ENCODE measurements around the gene PDXDC1. TPM values are rescaled to one million over a fixed set of nuclear protein-coding genes. Genes with fewer than 3 reads are reported as not detected.
"Not testable (repeated sequence)": the region's sequence is repeated elsewhere in the genome, so short reads cannot be mapped to it uniquely, and the experiment has no call there.

The PDXDC1 gene
- polyA plus RNA-seq, 1 donor from 2014 or later, result 31.7 TPM

- H3K27ac Mint-ChIP-seq, H3K4me3 Mint-ChIP-seq, H3K27me3 Mint-ChIP-seq, H3K9me3 Mint-ChIP-seq, H3K4me1 Mint-ChIP-seq, H3K36me3 Mint-ChIP-seq: not testable (repeated sequence)
Observed at GRCh38 chr16:15135483-15136360, 160.9 kb downstream of the PDXDC1 start.

DNA sequence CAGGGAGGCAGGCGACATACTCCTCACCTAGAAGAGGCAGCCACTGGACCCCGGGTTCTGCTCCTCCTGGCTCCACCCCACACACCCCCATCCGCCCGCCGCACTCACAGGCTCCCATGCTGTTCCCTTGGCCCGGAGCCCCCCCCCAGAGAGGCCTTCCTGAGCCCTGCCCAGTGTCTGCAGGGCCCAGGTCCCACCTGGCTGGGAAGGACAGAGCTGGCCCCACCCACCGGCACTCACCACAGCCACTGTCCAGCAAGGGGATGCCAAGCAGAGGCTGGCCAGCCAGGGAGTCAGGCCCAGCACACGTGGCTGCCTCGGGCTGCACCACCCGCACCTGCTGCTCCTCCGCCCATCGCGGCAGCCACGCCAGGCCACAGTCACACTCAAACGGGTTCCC is 162.7 kb downstream of the PDXDC1 start:
- H3K36me3 Mint-ChIP-seq, H3K27me3 Mint-ChIP-seq, H3K4me1 Mint-ChIP-seq, H3K4me3 Mint-ChIP-seq, H3K27ac Mint-ChIP-seq, H3K9me3 Mint-ChIP-seq: not testable (repeated sequence)

DNA sequence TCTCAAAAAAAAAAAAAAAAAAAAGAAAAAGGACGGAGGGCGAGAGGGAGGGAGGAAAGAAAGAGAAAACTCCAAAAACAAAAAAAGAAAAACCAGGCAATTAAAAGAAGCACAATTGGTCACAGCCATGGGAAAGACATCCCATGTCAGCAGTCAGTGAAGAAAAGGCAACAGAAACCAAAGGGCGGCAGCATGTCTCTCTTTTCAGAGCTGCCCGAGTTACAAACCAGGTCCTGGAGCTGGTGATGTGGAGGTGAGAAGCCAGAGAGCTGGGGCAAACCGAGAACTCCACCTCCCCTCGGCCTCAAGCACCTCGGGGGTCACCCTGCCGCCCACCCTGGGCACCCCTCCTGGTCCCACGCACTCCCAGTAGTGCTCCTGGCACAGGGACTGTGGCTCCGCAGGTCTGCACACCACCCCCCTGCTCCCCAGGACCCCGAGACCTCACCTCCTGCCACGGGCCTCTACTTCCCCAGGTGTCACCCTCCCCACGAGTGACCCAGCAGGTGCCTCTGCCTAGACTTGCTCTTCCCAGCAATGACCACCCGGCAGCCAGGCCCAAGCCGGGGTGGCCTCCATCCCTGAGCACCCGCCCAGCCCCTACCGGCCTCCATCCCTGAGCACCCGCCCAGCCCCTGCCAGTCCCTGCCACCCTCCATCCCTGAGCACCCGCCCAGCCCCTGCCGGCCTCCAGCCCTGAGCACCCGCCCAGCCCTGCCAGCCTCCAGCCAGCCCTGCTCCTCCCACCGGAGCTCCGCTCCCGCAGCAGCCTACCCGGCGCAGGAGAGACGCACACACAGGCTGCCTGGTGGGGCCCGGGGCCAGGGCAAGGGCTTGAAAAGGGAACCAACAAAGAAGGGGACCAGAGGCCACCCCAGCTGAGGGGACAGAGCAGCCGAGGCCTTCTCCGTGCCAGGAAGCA is 165.9 kb downstream of the PDXDC1 start:
- H3K36me3 Mint-ChIP-seq, H3K9me3 Mint-ChIP-seq, H3K4me1 Mint-ChIP-seq, H3K27me3 Mint-ChIP-seq, H3K4me3 Mint-ChIP-seq, H3K27ac Mint-ChIP-seq: not testable (repeated sequence)

DNA sequence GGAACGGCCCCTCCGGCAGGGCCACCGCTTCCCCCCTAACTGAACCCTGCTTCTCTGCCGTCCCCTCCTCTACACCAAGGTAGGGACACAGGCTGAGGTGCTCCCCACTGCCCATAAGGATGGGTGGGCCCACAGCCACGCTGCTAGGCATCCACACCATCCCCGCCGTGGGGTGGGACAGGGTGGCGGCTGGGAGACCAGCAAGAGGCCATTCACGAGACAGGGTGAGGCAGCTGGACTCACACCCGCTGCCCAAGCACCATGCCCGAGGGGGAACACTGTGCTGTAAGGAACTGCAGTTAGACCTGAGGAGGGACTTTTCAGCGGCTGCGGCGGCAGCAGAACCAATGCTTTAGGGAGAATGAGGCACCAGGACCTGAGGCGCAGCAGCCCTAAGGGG is 166.8 kb downstream of the PDXDC1 start:
- H3K27me3 Mint-ChIP-seq, result no peaks in the 10 kb centered on the region
- no peaks in the 10 kb centered on the region for H3K9me3 Mint-ChIP-seq
- no peaks in the 10 kb centered on the region for H3K36me3 Mint-ChIP-seq
- H3K4me3 Mint-ChIP-seq, result no peak overlapping the region
- H3K27ac Mint-ChIP-seq, result no peak overlapping the region
- peaks cover 0 to 3% (median 3%) of the 10 kb centered on the region in 3 donors for H3K4me1 Mint-ChIP-seq

DNA sequence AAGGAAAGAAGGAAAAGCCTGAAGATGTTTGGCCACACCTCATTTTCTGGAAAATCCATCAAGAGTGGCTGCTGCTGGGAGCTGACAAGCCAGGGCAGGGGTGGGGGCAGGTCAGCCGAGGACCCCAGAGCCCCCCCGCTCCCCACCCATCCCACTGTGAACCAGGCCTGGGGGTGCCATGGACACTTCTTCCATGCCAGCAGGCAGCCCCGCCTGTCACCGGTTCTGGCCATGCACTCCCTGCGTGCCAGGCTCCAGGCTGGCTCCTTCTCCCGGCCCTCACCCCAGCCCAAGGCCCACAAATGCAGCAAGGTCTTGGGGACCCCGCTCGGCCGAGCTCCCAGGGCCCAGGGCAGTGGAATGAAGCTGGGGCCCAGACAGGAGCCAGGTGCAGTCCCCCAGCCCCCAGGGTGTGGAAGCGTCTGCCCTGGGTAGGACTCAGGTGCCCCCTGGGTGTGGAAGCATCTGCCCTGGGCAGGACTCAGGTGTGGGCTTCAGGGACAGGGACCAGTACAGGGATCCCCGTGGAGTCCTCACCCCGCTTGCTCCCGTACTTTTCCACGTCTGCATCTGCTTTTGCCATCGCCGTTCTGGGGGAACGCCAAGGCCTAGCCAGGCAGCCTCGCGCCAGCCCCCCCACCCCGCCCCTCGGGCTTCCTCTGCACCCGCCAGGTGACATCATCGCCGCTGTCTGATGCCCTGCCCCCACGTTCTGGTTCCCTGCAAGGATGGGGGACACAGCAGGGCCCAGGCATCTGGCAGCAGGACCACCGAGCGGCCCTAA is 167.5 kb downstream of the PDXDC1 start:
- H3K9me3 Mint-ChIP-seq, H3K4me3 Mint-ChIP-seq, H3K27ac Mint-ChIP-seq, H3K4me1 Mint-ChIP-seq, H3K27me3 Mint-ChIP-seq, H3K36me3 Mint-ChIP-seq: not testable (repeated sequence)

DNA sequence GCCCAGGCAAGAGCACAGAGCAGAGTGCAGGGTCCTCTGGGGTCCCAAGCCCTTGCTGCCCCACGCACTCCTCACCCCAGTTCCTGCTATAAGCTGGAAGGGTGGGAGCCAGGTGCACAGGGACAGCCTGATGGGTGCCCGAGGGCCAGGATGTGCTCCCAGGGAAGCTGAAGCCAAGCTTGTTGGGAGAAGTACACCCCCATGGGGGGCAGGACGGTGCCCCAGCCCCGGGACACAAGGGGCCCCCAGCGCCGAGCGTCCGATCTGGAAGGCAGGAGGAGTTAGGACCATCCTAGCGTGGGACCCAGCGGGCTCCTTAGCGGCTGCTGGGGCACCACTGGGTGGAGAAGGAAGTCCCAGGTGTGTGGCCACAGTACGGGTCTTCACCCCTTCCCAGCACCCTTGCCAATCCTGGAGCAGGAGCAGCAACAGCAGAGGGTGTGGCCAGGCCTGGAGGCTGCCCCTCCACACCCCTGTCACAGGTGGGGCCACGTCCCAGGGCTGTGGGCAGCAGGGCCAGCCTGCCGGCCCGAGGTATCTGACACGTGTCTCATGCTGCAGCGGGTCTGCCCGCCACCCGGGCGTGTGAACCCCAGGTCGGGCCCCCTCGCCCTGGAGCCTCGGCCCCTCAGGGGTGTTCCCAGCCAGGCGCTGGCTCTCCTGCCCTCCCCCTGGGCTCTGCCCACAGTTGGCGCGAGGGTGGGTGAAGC is 168.2 kb downstream of the PDXDC1 start:
- not testable (repeated sequence) for H3K4me3 Mint-ChIP-seq, H3K9me3 Mint-ChIP-seq, H3K36me3 Mint-ChIP-seq, H3K4me1 Mint-ChIP-seq, H3K27me3 Mint-ChIP-seq, H3K27ac Mint-ChIP-seq

DNA sequence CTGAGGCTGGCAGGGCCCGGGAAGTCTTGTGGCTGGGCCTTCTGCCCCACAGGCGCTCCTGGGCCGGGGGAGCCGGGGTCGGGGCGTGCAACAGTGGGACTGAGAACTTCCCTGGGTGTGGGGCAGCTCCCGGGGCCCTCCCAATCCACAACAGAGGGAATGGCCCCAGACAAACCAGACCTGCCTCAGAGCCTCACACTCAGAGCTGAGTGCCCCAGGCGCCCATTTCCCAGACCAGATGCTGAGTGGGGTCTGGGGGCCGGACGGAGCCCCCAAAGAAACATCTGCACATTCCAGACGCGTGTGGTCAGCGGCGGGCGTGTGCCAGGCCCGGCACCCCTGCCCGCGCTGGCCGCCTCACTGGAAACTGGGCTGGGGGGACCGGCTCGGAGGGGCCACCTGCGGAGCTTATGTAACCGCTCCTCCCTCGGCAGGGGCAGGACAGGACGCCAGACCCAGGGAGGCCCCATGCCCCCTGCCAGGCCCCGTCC is 168.8 kb downstream of the PDXDC1 start:
- H3K36me3 Mint-ChIP-seq, H3K27me3 Mint-ChIP-seq, H3K9me3 Mint-ChIP-seq, H3K27ac Mint-ChIP-seq, H3K4me1 Mint-ChIP-seq, H3K4me3 Mint-ChIP-seq: not testable (repeated sequence)

DNA sequence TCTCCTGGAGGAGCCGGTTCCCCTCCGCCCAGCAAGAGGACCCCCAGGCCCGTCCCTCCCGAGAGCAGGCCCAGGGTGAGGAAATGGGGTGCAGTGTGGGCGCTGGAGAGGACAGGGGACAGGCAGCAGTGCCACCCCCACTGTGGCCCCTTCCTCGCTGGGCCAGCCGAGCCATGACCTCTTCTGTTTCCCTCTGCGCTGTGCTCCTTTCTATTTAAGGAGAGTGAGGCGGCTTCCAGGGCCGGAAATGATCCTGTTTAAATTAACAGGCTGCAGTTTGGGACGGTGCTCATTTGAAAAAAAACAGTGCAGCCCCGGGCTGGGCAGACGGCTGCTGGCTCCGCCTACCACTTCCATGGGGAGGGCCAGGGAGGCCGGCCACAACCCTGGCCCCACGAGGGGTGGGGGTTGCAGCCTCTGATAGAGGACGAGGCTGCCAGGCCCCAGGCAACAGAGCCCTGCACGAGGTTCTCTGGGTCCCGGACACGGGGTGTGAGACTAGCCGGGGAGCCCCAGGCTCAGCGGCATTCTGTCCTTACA is 169.3 kb downstream of the PDXDC1 start:
- H3K36me3 Mint-ChIP-seq, H3K27ac Mint-ChIP-seq, H3K4me3 Mint-ChIP-seq, H3K27me3 Mint-ChIP-seq, H3K9me3 Mint-ChIP-seq, H3K4me1 Mint-ChIP-seq: not testable (repeated sequence)

DNA sequence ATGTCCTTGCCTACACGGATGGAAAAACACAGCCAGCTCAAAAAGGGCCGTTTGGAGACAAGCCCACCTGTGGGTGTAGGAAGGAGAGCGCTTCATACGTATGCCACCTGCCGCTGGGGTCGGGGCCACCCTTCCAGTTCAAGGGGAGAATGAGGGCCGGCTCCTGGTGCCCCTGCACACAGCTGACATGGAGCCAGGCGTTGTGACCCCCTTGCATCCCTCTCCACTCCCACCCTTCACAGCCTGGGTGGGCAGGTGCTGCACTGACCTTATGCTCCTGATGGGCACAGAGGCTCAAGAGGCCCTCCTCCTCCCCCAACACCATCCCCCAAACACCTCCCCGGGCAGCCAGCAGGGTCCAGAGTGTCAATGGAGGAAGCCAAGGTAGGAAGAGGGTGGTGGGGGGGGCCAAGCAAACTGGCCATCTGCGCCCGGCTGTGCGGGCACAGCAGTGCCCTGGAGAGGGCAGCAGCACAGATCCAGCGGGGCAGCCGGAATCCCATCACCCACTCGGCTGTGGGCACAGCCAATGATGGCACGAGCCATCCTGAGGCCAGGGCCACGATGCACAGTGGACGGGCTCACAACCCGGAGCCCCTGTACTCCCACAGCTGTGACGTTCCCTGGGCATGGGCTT is 170.1 kb downstream of the PDXDC1 start:
- H3K27me3 Mint-ChIP-seq, H3K4me3 Mint-ChIP-seq, H3K27ac Mint-ChIP-seq, H3K4me1 Mint-ChIP-seq, H3K9me3 Mint-ChIP-seq, H3K36me3 Mint-ChIP-seq: not testable (repeated sequence)

DNA sequence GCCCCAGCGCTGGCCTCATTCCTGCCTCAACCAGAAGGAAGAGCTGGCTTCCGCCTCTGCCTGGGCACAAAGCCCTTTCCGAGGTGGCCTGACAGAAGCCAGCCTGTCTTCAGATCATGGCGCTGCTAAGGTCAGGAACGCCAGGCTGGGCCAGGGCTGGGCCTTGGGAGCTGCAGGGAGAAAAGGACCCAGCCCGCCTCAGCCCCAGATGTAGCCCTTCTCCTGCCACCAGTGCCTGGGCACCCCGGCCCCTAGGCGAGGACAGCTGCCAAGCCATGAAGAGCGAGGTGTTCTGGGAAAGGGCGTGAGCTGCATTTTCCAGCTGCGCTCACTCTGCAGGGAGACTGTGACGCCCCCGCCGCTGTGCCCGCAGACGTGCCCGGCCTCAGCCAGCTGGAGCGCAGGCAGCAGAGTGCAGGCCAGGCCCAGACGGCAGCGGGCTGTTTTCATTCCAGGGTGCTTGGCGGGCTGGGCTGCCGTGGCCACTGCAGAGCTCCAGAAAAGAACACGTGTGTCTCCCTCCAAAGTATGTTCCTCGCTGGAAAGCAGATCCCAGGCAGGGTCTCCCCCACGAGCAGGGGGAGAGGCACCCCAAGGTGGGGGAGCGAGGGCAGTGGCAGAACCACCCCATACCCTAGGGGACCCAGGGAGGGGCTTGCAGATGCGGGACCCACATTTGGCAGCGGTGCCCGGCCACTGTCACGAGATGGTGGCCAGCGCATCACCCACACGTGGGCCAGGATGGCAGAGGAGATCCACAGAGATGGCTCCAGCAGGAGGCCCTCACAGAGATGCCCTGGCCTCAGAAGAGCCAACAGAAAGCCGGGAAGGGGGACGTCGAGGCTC is 170.8 kb downstream of the PDXDC1 start:
- not testable (repeated sequence) for H3K27me3 Mint-ChIP-seq, H3K4me1 Mint-ChIP-seq, H3K9me3 Mint-ChIP-seq, H3K27ac Mint-ChIP-seq, H3K36me3 Mint-ChIP-seq, H3K4me3 Mint-ChIP-seq

DNA sequence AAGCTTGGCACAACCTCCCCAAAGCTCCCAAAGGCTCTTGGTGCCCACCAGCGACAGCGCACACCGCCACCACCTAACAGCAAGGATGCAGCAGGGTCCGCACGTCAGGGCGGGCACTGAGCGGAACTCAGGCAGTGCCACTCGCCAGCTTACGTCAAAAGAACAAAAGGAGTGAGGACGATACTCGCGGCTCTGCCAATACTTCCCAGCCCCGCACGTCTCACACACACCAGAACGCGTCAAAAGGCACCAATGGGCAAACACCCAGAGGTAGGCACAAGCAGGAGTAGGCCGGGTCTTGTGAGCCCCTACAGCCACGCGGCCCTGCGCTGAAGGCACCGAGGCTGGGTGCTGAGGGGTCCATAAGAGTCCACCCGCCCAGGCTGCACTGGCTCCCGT is 171.4 kb downstream of the PDXDC1 start:
- not testable (repeated sequence) for H3K4me1 Mint-ChIP-seq, H3K4me3 Mint-ChIP-seq, H3K27ac Mint-ChIP-seq, H3K27me3 Mint-ChIP-seq, H3K9me3 Mint-ChIP-seq, H3K36me3 Mint-ChIP-seq

DNA sequence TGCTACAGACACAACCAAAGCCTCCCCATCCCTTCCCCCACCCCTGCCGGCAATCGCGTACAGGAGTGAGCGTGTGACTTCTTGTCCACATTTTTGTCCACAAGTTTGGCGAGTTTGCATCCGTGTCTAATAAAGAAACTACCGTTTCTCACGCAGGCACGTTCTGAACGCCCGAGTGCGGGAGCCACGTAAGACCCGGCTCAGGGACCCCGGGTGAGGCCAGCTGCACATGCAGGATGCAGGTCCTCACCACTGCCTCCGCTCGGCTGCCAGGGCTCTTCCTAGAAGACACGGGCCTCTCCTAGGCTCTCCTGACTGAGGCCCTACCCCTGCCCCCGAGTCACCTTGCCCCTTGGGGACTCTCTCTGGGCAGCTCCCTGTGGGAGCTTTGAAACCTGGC is 174.0 kb downstream of the PDXDC1 start:
- not testable (repeated sequence) for H3K9me3 Mint-ChIP-seq, H3K27me3 Mint-ChIP-seq, H3K27ac Mint-ChIP-seq, H3K4me1 Mint-ChIP-seq, H3K36me3 Mint-ChIP-seq
- peak overlapping the region in 1 of 4 donors; percentile 39 for H3K4me3 Mint-ChIP-seq

DNA sequence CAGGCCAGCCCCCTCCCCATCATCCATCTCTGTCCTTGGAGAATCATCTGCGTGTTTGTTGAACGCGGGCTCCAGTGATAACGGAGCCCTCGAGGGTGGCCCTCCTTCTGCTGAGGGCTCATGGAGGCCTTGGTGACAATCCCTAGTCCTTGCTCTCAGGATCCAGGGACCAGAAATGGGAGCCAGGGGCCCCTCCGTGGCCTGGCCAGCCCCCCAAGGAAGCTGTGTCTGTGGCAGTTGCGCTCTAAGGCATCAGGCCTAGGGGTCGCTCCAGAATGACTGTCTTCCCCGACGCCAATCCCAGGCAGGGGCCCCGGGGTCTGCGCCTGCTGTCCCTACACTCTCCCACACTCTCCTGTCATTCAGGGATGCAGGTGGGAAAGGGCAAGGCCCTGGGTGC is 174.4 kb downstream of the PDXDC1 start:
- not testable (repeated sequence) for H3K4me3 Mint-ChIP-seq, H3K27me3 Mint-ChIP-seq, H3K9me3 Mint-ChIP-seq, H3K36me3 Mint-ChIP-seq, H3K27ac Mint-ChIP-seq, H3K4me1 Mint-ChIP-seq
